ENCODE measurements around the gene DCST2.

The DCST2 gene

GRCh38 chr1:154968731-154969130 is 64.8 kb downstream of the DCST2 start:
- no peak for FAIRE-seq
- DNase-seq (ENCODE audit: extremely low spot score, insufficient read length, low read depth): no peak
